ENCODE data around the gene WDR45B. TPM values are rescaled to one million over a fixed set of nuclear protein-coding genes. Genes with fewer than 3 reads are reported as not detected.
"Not testable (repeated sequence)": the region's sequence is repeated elsewhere in the genome, so short reads cannot be mapped to it uniquely, and the experiment has no call there.

Gene WDR45B
- total RNA-seq, 1 donor: 47.0 TPM

DNA sequence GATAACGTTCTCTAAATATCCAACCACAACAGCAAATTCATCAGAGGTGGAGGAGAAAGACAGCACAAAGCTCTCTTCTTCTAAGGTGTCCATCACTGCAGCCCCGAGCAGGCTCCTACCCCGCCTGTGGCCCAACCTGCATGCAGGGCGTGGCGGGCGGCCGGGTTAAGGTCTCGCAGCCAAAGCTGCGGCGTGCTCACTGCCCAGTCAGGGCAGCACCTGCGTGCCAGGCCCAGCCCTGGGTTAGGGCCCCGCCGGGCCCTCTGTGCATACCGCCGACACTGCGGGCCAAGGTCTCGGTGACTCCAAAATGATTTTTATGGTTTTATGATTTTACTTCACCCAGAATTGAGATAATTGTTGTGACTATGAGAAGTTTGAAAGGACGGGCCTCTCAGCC lies 70.9 kb downstream of the WDR45B start:
- TF ChIP-seq, protein P1, sequence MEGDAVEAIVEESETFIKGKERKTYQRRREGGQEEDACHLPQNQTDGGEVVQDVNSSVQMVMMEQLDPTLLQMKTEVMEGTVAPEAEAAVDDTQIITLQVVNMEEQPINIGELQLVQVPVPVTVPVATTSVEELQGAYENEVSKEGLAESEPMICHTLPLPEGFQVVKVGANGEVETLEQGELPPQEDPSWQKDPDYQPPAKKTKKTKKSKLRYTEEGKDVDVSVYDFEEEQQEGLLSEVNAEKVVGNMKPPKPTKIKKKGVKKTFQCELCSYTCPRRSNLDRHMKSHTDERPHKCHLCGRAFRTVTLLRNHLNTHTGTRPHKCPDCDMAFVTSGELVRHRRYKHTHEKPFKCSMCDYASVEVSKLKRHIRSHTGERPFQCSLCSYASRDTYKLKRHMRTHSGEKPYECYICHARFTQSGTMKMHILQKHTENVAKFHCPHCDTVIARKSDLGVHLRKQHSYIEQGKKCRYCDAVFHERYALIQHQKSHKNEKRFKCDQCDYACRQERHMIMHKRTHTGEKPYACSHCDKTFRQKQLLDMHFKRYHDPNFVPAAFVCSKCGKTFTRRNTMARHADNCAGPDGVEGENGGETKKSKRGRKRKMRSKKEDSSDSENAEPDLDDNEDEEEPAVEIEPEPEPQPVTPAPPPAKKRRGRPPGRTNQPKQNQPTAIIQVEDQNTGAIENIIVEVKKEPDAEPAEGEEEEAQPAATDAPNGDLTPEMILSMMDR (IDR thresholded peaks at IDR 0.05; ENCODE audit: insufficient read depth, low read length): no peak
- no peak overlapping the region for H3K4me3 ChIP-seq (ENCODE audit: low read depth, low read length)
- DNase-seq (ENCODE audit: low read depth): no peak

DNA sequence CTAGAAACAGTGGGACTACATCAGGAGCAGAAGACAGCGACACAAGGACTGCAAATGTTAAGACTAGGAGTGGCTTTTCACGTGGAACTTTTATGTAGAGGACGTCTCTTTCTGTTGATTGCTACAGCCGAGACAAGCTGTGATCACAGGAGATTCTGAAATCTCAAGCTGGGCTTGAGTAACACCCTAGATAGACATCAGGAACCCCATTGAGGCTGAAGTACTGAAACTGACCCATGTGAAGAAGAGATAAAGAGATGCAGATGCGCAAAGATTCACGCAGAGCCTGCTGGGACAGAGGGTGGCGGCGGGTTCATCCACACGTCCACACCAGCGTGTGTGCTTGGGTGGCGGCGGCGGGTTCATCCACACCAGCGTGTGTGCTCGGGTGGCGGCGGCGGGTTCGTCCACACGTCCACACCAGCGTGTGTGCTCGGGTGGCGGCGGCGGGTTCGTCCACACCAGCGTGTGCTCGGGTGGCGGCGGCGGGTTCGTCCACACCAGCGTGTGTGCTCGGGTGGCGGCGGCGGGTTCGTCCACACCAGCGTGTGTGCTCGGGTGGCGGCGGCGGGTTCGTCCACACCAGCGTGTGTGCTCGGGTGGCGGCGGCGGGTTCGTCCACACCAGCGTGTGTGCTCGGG lies 72.5 kb downstream of the WDR45B start:
- not testable (repeated sequence) for DNase-seq (ENCODE audit: low read depth); H3K4me3 ChIP-seq (ENCODE audit: low read depth, low read length)

DNA sequence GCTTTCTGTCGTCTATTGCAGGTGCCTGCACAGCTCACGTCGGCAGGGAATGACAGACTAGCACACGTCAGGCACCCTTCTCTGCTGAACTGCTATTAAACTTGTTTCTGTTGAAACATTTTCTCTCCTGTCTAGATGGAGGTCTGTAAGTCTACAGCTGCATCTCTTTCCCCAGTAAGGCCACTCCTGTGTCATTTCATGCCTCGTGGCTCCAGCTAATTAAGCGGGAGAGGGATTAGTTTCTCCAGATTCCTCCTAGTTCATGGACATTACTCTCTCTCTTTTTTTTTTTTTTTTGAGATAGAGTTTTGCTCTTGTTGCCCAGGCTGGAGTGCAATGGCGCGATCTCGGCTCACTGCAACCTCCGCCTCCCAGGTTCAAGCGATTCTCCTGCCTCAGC lies 74.2 kb downstream of the WDR45B start:
- DNase-seq (ENCODE audit: low read depth): no peak
- TF ChIP-seq, protein P1 (IDR thresholded peaks at IDR 0.05; ENCODE audit: insufficient read depth, low read length): no peak
- no peak overlapping the region for H3K4me3 ChIP-seq (ENCODE audit: low read depth, low read length)

DNA sequence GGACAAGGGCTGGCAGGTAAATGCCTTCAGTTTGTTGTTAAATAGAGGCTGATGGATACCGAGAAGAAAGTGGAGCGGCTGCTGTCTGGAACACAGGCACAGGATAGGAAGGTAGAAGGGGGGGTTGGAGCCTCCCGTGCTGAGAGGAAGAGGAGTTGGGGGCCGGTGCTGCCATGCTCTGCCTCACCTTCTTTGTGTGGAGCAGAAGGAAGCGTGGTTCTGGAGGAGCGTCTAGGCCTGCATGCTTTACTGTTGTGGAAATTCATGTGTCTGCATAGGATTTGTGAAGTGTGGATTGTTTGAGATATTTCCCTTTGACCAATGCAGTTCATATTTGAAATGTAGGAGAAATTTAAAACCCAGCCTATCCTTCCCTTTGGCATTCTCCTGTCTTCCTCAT lies 76.4 kb downstream of the WDR45B start:
- no peak overlapping the region for H3K4me3 ChIP-seq (ENCODE audit: low read depth, low read length)
- TF ChIP-seq, protein P1 (IDR thresholded peaks at IDR 0.05; ENCODE audit: insufficient read depth, low read length): no peak
- DNase-seq (ENCODE audit: low read depth): no peak

- H3K4me3 ChIP-seq (ENCODE audit: low read depth, low read length): no peak overlapping the region
- no peak for DNase-seq (ENCODE audit: low read depth)
- TF ChIP-seq, protein P1 (IDR thresholded peaks at IDR 0.05; ENCODE audit: insufficient read depth, low read length): no peak
Observed at GRCh38 chr17:82570277-82570676, 78.0 kb downstream of the WDR45B start.

- H3K4me3 ChIP-seq (ENCODE audit: low read depth, low read length): no peak overlapping the region
- DNase-seq (ENCODE audit: low read depth): no peak
- TF ChIP-seq, protein P1 (IDR thresholded peaks at IDR 0.05; ENCODE audit: insufficient read depth, low read length): no peak
Observed at GRCh38 chr17:82569621-82570020, 78.6 kb downstream of the WDR45B start.

GRCh38 chr17:82568997-82569393 lies 79.2 kb downstream of the WDR45B start:
- TF ChIP-seq, protein P1 (IDR thresholded peaks at IDR 0.05; ENCODE audit: insufficient read depth, low read length): no peak
- no peak overlapping the region for H3K4me3 ChIP-seq (ENCODE audit: low read depth, low read length)
- DNase-seq (ENCODE audit: low read depth): peak; percentile 69

Data from fibroblast of the aortic adventitia (primary cell).